OCI-LY1 (cell line): ENCODE data around the gene CBFA2T3.

Experiments used
- EZH2 ChIP-seq: fragments of 200-600 bp; sonication (generic), shearing (Covaris generic); IDR thresholded peaks from 2 replicates; pipeline ENCODE4 v1.8.0; 2017; ENCODE audit warnings: borderline replicate concordance, mixed run types, mild to moderate bottlenecking, antibody characterized with exemption, low read length, moderate library complexity, mixed read lengths
- TF ChIP-seq, protein P1 (sequence below): fragments of 200-600 bp; sonication (generic), shearing (Covaris generic); IDR thresholded peaks from 2 replicates; pipeline ENCODE4 v1.5.1; 2017; ENCODE audit warnings: mild to moderate bottlenecking, antibody characterized with exemption, low read length, moderate library complexity, mixed read lengths

DNA sequence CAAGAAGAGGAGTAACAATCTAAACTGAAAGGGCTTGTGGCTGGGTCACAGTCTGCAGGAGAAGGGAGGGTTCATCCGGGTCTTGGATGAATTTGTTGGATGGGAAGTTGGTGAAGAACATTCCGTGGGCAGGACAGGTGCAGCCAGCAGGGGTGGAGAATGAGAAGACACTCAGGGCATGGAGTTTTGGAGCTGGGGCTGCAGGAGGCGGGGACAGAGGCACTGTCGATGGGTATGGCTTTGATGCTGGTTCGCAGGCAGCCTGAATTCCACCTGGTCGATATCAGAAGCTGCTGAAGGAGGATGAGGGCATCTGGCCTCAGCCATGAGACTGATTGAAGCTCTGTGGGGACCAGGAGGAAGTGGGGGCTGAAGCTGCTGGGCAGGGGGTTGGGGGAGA, 36.1 kb upstream of the CBFA2T3 start:
- TF ChIP-seq, protein P1, sequence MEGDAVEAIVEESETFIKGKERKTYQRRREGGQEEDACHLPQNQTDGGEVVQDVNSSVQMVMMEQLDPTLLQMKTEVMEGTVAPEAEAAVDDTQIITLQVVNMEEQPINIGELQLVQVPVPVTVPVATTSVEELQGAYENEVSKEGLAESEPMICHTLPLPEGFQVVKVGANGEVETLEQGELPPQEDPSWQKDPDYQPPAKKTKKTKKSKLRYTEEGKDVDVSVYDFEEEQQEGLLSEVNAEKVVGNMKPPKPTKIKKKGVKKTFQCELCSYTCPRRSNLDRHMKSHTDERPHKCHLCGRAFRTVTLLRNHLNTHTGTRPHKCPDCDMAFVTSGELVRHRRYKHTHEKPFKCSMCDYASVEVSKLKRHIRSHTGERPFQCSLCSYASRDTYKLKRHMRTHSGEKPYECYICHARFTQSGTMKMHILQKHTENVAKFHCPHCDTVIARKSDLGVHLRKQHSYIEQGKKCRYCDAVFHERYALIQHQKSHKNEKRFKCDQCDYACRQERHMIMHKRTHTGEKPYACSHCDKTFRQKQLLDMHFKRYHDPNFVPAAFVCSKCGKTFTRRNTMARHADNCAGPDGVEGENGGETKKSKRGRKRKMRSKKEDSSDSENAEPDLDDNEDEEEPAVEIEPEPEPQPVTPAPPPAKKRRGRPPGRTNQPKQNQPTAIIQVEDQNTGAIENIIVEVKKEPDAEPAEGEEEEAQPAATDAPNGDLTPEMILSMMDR, result no peak
- TF ChIP-seq EZH2, result no peak
